Measurements from ENCODE around the gene RPS6KL1.
A peak's percentile ranks its signal among the peaks of the same experiment; 100 is the strongest.

RPS6KL1 gene

DNA sequence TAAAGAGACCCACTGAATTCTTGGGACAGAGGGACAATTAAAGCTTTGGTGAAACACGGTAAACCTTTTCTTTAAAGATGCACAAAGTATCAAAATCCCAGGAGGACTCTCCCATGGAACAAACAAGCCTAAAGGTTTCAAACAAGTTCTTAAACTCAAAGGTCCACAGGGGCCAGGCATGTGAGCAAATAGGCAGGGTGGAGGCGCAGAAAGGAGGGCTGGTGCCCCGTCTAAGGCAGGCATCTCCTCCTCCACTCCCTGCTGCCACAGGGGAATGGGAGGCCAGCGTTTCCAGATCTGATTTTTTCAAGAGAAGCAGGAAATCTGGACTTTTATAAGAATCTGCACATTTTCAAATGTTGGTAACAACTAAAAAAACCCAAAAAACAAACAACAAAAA lies 7.6 kb downstream of the RPS6KL1 start (continued):
- TF ChIP-seq, protein P1, sequence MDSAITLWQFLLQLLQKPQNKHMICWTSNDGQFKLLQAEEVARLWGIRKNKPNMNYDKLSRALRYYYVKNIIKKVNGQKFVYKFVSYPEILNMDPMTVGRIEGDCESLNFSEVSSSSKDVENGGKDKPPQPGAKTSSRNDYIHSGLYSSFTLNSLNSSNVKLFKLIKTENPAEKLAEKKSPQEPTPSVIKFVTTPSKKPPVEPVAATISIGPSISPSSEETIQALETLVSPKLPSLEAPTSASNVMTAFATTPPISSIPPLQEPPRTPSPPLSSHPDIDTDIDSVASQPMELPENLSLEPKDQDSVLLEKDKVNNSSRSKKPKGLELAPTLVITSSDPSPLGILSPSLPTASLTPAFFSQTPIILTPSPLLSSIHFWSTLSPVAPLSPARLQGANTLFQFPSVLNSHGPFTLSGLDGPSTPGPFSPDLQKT (IDR thresholded peaks at IDR 0.05; ENCODE audit: borderline replicate concordance, low read depth, low read length): no peak
- TF ChIP-seq RBAK (tag by site-specific recombination; IDR thresholded peaks at IDR 0.05) (no peak), ZEB2 (tag by site-specific recombination; IDR thresholded peaks at IDR 0.05) (no peak), ZNF624 (tag by site-specific recombination; IDR thresholded peaks at IDR 0.05) (no peak)
- TF ChIP-seq, protein P2, sequence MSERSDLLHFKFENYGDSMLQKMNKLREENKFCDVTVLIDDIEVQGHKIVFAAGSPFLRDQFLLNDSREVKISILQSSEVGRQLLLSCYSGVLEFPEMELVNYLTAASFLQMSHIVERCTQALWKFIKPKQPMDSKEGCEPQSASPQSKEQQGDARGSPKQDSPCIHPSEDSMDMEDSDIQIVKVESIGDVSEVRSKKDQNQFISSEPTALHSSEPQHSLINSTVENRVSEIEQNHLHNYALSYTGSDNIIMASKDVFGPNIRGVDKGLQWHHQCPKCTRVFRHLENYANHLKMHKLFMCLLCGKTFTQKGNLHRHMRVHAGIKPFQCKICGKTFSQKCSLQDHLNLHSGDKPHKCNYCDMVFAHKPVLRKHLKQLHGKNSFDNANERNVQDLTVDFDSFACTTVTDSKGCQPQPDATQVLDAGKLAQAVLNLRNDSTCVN (tag by site-specific recombination; optimal IDR thresholded peaks at IDR 0.05): no peak

DNA sequence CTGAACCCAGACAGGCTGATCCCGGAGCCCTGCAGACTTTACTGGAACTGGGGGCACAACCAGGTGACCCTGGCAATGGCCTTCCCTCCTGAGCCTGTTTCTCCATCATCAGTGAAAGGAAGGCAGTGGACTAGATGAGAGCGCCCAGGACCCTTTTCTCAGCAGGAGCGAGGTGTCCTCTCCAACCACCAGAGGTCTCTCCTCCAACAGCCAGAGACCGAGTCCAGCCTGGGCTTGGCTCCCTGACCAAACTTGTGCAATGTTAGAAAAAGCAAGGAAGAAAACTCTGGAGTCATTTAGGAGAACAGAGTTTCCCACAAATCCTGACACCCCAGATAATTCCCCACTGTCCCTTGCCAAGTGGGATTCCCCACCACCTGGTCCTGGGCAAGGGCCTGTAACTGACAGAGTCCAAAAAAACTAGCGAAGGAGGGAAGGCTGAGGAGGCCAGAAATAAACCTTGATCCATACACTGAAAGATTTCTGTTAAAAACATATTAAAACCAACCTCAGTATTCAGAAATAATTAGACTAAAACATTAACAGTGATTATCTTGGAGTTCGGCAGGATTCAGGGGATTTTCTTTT lies 9.0 kb downstream of the RPS6KL1 start:
- peaks cover 0 to 3% of the 10 kb centered on the region in 2 experiments; a peak in 2 of 3 replicates for H3K36me3 ChIP-seq (ENCODE audit: control insufficient read depth in 2 of 2, insufficient read depth in 1 of 2, low read length in 2 of 2)
- H3K4me1 ChIP-seq (ENCODE audit: control insufficient read depth, insufficient read depth, low read length): no peaks in the 10 kb centered on the region
- no peaks in the 10 kb centered on the region for H3K9me3 ChIP-seq (ENCODE audit: control insufficient read depth, insufficient read depth, low read depth, low read length)
- no peak overlapping the region for H3K4me3 ChIP-seq (ENCODE audit: low read depth, low read length)
- H3K27ac ChIP-seq (ENCODE audit: extremely low read depth, low read depth, low read length): no peak overlapping the region
- POLR2A ChIA-PET: no interaction called here
- no peak for TF ChIP-seq ZSCAN30 (tag by site-specific recombination; IDR thresholded peaks at IDR 0.05)
- TF ChIP-seq, protein P3, sequence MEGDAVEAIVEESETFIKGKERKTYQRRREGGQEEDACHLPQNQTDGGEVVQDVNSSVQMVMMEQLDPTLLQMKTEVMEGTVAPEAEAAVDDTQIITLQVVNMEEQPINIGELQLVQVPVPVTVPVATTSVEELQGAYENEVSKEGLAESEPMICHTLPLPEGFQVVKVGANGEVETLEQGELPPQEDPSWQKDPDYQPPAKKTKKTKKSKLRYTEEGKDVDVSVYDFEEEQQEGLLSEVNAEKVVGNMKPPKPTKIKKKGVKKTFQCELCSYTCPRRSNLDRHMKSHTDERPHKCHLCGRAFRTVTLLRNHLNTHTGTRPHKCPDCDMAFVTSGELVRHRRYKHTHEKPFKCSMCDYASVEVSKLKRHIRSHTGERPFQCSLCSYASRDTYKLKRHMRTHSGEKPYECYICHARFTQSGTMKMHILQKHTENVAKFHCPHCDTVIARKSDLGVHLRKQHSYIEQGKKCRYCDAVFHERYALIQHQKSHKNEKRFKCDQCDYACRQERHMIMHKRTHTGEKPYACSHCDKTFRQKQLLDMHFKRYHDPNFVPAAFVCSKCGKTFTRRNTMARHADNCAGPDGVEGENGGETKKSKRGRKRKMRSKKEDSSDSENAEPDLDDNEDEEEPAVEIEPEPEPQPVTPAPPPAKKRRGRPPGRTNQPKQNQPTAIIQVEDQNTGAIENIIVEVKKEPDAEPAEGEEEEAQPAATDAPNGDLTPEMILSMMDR (tag by site-specific recombination; IDR thresholded peaks at IDR 0.05): peak; percentile 35; the same call in 1 of the 2 replicates
- TF ChIP-seq SALL2 (tag by site-specific recombination; IDR thresholded peaks at IDR 0.05; ENCODE audit: borderline replicate concordance): no peak
- peak; percentile 36 for TF ChIP-seq ZNF654 (tag by site-specific recombination; IDR thresholded peaks at IDR 0.05; ENCODE audit: low read depth)
- CTCF ChIA-PET: interaction anchor here (0.6 to 1.6 kb wide), 5 partner anchors 16 to 200 kb away, joined by 3 to 5 read pairs (median 3); no protein-coding TSS in a partner anchor

DNA sequence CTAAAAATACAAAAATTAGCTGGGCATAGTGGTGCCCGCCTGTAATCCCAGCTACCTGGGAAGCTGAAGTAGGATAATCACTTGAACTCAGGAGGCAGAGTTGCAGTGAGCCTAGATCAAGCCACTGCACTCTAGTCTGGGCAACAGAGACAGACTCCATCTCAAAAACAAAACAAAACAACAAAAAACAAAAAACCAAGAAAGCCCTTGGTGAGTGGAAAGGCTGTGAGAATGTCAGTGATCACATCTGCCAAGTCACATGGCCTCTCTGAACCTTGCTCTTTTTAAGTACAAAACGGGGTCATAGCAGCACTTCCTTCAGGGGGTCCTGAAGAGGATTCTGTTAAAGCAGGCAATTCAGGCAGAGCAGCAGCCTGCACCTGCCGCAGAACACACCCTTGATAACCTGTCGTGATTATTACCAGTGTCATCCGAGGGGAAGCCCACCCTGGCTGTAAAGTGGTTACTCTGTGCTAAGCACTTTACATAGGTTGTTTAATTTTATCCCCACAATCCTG lies 9.6 kb downstream of the RPS6KL1 start:
- no peaks in the 10 kb centered on the region for H3K9me3 ChIP-seq (ENCODE audit: control insufficient read depth, insufficient read depth, low read depth, low read length)
- ChIA-PET POLR2A (no interaction called here), CTCF (interaction anchor here (0.6 to 1.0 kb wide), 2 partner anchors 9 to 176 kb away, joined by 4 read pairs; no protein-coding TSS in a partner anchor)
- H3K36me3 ChIP-seq (ENCODE audit: control insufficient read depth in 2 of 2, insufficient read depth in 1 of 2, low read length in 2 of 2): peaks cover 0 to 2% of the 10 kb centered on the region in 2 experiments; a peak in 2 of 3 replicates
- TF ChIP-seq ZNF404 (tag by site-specific recombination; IDR thresholded peaks at IDR 0.05) (no peak), ZNF514 (tag by site-specific recombination; IDR thresholded peaks at IDR 0.05) (no peak), KLF8 (tag by site-specific recombination; IDR thresholded peaks at IDR 0.05) (no peak), ZFHX2 (tag by site-specific recombination; conservative IDR thresholded peaks at IDR 0.05) (no peak)
- no peaks in the 10 kb centered on the region for H3K4me1 ChIP-seq (ENCODE audit: control insufficient read depth, insufficient read depth, low read length)
- no peak overlapping the region for H3K4me3 ChIP-seq (ENCODE audit: low read depth, low read length)
- H3K27ac ChIP-seq (ENCODE audit: extremely low read depth, low read depth, low read length): no peak overlapping the region

DNA sequence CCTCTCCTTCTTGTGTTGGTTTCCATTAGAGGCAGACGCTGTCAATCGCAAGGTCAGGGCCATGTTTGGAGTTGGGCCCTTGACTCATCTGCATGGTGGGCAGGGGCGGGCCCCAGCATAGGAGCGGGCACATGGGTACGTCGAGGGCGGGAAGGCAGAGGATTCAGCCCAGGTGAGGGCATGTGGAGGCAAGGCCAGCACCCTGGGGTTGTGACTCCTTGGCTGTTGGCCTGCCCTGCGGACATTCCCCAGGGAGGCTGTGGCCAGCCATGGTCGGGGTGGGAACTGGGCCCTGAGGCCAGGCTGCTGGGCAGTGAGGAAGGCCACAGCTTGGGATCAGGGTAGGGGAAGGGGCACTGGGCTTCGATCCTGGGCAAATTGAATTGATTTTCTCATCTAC lies 10.3 kb downstream of the RPS6KL1 start:
- Histone ChIP-seq H3K36me3 (ENCODE audit: control insufficient read depth in 2 of 2, insufficient read depth in 1 of 2, low read length in 2 of 2) (peaks cover 0 to 2% of the 10 kb centered on the region in 2 experiments; a peak in 2 of 3 replicates), H3K4me3 (ENCODE audit: low read depth, low read length) (no peak overlapping the region), H3K27ac (ENCODE audit: extremely low read depth, low read depth, low read length) (no peak overlapping the region), H3K9me3 (ENCODE audit: control insufficient read depth, insufficient read depth, low read depth, low read length) (no peaks in the 10 kb centered on the region), H3K4me1 (ENCODE audit: control insufficient read depth, insufficient read depth, low read length) (no peaks in the 10 kb centered on the region)
- ChIA-PET CTCF (interaction anchor here (0.6 to 1.4 kb wide), 4 partner anchors 8 to 176 kb away, joined by 4 to 11 read pairs (median 4); no protein-coding TSS in a partner anchor), POLR2A (no interaction called here)
- TF ChIP-seq ZNF658 (tag by site-specific recombination; IDR thresholded peaks at IDR 0.05): no peak
- TF ChIP-seq KLF9 (tag by site-specific recombination; IDR thresholded peaks at IDR 0.05; ENCODE audit: low read depth): no peak
- TF ChIP-seq ZNF768 (tag by site-specific recombination; IDR thresholded peaks at IDR 0.05): no peak
- no peak for TF ChIP-seq ZBTB1 (tag by site-specific recombination; IDR thresholded peaks at IDR 0.05)
